ENCODE results near the gene UBE2D2.

- no peak for TF ChIP-seq FOXP2 (optimal IDR thresholded peaks at IDR 0.05; ENCODE audit: control extremely low read depth, extremely low read length, insufficient read depth)
- TF ChIP-seq POLR2AphosphoS5 (IDR thresholded peaks at IDR 0.05; ENCODE audit: borderline replicate concordance, low read depth, low read length) = no peak
These were observed 74.1 kb downstream of the UBE2D2 start for GRCh38 chr5:139635191-139635590.

Data from SK-N-MC (cell line).